HG03280 (cell line): ENCODE results near the gene GBE1.

Experiments used
- ATAC-seq: cut with Tn5 transposase; IDR thresholded peaks from one replicate; pipeline ENCODE4 v1.9.1; 2021; ENCODE audit warnings: mild to moderate bottlenecking, moderate library complexity; ENCODE audit not compliant: unreplicated experiment

The GBE1 gene

GRCh38 chr3:81632659-81633058 lies 128.8 kb downstream of the GBE1 start:
- no peak for ATAC-seq

GRCh38 chr3:81624756-81625155 lies 136.7 kb downstream of the GBE1 start:
- ATAC-seq, result no peak

DNA sequence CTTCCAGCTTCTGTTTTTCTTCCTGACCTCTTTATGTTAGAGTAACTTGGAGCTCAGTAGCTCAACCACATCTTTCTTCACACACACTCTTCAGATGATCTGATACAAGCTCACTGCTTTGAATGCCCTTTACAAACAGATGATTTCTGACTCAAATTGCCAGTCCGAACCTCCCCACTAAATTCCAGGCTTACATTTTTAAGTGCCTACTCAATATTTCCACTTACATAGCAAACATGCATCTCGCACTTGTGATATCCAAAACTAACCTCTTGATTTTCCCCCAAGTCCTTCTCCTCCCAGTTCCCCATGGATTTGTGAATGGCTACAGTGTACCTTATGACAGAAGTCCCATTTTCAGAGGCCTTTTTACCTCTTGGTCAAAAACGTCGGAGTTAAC lies 139.1 kb downstream of the GBE1 start:
- no peak for ATAC-seq

DNA sequence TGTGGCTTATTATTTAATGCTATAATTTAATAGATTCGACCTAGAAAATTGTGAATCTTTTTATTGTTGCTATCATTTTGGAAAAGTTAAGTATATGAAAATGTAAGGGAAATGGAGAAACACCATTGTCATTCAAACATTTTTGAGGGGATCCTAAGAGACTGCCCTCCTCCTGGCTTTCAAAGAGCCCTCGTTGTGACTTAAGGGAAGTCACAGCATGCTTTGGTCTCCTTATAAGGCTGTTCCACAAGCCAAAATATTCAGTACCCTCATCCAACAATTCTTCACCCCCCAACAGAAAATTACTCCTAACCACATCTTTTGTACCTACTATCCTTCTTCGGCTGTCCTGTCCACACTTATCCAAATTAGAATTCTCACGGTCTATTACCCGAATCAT lies 140.2 kb downstream of the GBE1 start:
- no peak for ATAC-seq

- no peak for ATAC-seq
Observed at GRCh38 chr3:81620849-81621248, 140.6 kb downstream of the GBE1 start.

- no peak for ATAC-seq
Observed at GRCh38 chr3:81612768-81613167, 148.7 kb downstream of the GBE1 start.

GRCh38 chr3:81602781-81603180 lies 158.7 kb downstream of the GBE1 start:
- no peak for ATAC-seq

DNA sequence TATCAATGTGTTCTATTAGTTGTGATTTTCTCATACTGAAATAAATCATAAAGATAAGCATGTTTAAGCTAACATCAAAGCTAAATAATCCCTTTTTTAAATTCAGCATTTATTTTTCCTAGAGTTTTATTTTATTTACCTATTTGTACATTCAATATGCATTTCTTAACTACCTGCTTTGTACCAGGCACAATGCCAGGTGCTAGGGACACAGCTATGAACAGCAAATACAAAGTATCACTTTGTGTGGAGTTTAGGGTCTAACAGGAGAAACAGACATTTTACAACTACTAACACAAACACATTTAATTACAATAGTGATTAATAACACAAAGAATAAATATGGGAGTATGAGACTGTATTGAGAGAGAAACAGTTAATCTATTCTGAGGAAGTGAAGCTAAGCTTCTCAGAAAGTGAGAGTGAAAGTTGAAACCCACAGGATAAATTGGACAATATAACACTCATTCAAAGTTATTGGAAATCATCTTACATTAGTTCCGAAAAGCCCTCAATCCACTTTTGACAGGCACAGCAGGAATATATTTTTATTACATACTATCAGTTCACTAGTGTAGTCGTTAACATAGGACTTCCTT lies 159.6 kb downstream of the GBE1 start:
- no peak for ATAC-seq

DNA sequence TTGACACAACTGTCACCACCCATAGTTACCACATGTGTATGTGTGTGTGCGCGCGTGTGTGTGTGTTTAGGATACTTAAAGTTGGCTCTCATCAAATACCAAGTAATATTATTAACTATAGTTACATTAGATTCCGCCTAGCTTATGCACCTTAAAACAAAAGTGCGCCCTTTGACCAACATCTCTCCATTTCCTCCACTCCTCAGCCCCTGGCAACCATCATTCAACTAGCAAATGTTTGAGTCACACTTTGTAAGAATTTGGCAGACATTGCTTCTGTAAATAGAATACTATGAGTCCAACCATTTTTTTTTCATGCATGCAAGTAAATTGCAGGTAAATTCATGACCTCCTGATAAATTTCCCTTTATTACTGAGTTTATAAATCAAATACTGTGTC lies 169.3 kb downstream of the GBE1 start:
- no peak for ATAC-seq

GRCh38 chr3:81585937-81586336 lies 175.5 kb downstream of the GBE1 start:
- ATAC-seq, result no peak

DNA sequence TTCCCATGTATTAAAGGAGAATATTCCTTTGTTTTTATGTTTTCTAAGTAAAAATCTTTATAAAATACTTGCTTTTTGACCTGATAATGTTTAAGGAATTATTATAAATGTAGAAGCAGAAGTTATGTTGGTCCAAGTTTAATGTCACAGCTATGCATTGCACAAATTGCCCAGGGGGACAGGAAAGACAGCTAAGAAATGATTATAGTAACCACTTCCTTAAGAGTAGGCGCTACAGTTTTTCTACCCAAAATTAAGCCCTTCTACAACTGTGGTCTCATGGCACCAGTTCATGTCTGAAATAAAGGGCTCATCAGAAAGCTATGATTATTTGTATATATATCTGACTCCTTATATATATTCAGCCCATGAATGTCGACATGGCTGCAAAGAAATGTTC lies 176.4 kb downstream of the GBE1 start:
- ATAC-seq, result no peak

- peak; percentile 79 for ATAC-seq
Observed at GRCh38 chr3:81581966-81582599, 179.4 kb downstream of the GBE1 start.

- no peak for ATAC-seq
Observed at GRCh38 chr3:81580355-81580754, 181.1 kb downstream of the GBE1 start.

DNA sequence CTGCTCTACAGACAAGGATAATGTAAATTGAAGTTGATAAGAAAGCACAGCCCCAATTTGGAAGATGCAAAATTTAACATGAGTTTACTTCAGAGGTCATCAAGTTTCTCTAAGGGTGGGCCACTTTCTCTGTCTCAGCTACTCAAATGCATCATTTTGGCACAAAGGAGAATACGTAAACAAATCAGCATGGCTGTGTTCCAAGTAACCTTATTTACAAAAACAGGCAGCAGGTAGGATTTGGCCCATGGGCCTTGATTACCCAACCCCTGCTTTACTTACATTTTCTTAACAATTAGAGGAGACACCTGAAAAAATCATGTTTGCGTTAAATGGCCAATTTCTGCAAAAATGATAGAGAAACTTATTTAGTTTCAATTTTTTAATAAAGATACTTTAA lies 181.7 kb downstream of the GBE1 start:
- no peak for ATAC-seq

DNA sequence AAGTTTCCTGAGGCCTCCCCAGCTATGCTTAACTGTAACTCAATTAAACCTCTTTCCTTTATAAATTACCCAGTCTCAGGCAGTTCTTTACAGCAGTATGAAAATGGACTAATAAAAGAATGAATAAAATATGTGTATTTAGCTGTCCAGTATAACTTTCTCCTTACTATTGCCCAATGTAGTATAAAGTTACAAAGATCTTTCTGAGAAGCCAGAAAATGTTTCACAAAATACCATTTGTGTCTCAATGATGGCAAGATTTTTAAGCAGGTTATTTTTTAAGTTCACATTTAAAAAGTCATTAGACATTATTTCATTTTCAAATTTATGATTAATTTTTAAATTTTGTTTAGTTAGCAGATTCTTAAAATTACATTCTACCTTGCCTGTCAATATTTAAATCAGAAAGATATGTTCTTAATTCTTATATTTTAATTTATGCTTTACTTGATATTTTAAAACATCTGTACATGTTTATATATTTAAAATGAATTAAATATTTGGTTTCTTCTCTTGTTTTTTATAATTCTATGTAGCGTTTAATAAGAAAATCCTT lies 189.2 kb downstream of the GBE1 start:
- no peak for ATAC-seq

DNA sequence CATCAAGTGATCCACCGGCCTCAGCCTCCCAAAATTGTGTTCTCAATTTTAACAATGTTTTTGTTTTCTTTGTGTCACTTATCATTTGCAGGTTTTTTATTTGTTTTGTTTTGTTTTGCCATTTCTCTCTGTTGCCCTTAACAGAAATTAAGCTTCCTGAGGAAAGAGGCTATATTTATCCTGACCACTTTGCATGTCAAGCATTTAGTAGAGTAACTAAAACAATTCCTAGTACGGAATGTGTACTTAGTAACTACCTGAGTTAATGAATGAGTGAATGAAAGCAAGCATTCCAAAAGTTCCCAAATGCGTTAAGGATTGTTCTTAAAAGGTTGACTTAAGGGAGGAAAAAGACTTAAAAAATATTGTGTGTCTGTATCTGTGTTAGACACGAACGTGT lies 193.1 kb downstream of the GBE1 start:
- no peak for ATAC-seq

DNA sequence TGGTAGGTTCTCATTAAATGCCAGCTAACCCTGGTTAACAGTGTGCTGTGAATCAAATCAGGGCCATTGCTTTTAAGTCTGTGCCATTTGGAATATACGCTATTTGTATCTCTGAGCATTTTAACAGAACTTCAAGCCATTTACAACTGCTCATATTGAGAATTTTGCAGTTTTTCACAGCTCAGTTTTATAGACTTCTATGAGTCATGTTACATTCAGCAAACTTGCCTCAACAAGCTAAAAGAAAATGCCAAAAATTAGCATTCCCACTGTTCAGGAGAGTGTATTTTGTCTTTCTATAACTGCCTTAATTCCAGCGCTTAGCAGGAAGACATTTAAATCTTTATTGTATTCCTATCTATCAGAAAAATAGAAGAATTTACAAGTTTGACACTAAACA lies 196.4 kb downstream of the GBE1 start:
- no peak for ATAC-seq

DNA sequence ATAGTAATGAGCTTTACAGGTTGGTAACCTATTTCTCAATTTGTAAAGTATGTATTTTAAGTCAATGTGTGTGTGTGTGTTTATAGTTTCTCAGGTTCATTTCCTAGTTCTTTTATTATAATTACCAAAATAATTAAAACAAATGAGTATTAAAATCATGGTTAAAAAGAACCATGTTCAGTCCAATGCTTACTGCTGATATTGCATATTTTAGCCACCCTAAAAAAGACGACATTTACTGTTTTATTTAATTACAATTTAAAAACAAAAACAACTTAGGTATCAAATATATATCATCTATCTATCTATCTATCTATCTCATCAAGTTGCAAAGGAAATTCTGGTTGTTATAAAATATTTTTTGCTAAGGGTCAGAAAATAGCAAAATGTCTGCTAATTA lies 203.3 kb downstream of the GBE1 start:
- no peak for ATAC-seq

DNA sequence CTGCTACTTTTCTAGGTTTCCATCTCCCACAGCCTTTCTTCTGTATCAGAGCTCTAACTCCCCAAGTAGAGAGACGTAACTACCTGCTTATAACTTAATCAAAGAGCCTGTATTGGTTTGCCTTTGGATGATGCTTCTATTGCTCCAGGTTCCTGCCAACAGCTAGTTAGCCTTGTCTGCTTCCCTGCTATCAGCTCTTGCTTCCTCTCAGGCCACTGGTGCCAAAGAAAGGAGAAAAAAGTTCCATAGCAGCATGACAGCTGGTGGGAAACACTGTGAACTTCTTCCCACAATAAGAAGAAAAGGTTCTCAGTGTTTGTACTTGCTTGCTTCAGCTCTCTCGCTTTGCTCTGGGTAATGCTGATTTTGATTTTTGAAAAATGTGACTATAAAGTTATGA lies 206.6 kb downstream of the GBE1 start:
- no peak for ATAC-seq

DNA sequence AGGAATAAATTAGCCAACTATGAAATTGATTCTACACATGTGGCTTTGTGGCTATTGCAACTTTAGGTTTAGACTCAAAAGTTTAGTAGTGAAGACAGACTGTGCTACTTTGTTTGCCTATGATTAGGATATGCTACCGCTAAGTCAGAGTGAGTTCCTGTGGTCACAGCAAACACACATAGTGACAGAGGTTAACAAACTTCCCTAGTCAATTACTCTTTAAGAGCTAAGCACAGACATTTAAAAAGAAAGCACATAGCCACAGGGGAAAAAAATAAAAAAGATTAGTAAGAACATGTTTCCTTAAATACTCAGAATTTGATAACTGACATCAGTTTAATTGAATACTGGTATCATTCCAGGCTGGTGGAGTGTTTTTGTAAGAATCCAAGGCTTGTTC lies 207.1 kb downstream of the GBE1 start:
- ATAC-seq, result no peak

GRCh38 chr3:81550415-81550814 lies 211.0 kb downstream of the GBE1 start:
- ATAC-seq, result no peak

- no peak for ATAC-seq
Observed at GRCh38 chr3:81549831-81550230, 211.6 kb downstream of the GBE1 start.

GRCh38 chr3:81549388-81549787 lies 212.1 kb downstream of the GBE1 start:
- no peak for ATAC-seq
